ENCODE measurements around the gene BARHL1. TPM values are rescaled to one million over a fixed set of nuclear protein-coding genes. Genes with fewer than 3 reads are reported as not detected.

The BARHL1 gene
- total and polyA plus RNA-seq, 2 donors (not counting 3 experiments of a cell fraction or from before 2014, with no cell fraction given) = not detected

GRCh38 chr9:132590318-132591182 is 8.1 kb downstream of the BARHL1 start:
- Histone ChIP-seq H3K79me2 (ENCODE audit: control insufficient read depth, insufficient read depth, low read length) (no peaks in the 10 kb centered on the region), H3K36me3 (ENCODE audit: control insufficient read depth in 2 of 2, extremely low read depth in 1 of 2, insufficient read depth in 2 of 2, low read length in 2 of 2) (peaks cover 0 to 5% of the 10 kb centered on the region in 2 experiments), H3K9ac (replicated peaks; ENCODE audit: extremely low read depth, insufficient read depth, low read length) (no peak overlapping the region), H3K9me3 (replicated peaks; ENCODE audit: control insufficient read depth, insufficient read depth, low read length) (no peaks in the 10 kb centered on the region), H3K4me1 (ENCODE audit: control insufficient read depth, extremely low read depth, insufficient read depth, low read length) (no peaks in the 10 kb centered on the region), H3K4me3 (replicated peaks in 1 of 3; ENCODE audit: insufficient read depth in 1 of 3, low read depth in 1 of 3, low read length in 3 of 3) (no peak overlapping the region), H3K27ac (ENCODE audit: insufficient read depth, low read depth, low read length) (no peak overlapping the region), H3K4me2 (ENCODE audit: insufficient read depth, low read length) (no peak overlapping the region), H3K27me3 (ENCODE audit: control insufficient read depth in 2 of 2, insufficient read depth in 2 of 2, low read length in 2 of 2) (peaks cover 63 to 67% of the 10 kb centered on the region in 2 experiments), H2AFZ (ENCODE audit: low read depth, low read length) (no peak overlapping the region), H3K9me1 (replicated peaks; ENCODE audit: control insufficient read depth, extremely low read depth, insufficient read depth, low read length) (no peaks in the 10 kb centered on the region), H4K20me1 (replicated peaks; ENCODE audit: control insufficient read depth, extremely low read depth, insufficient read depth, low read length) (no peaks in the 10 kb centered on the region)
- intact Hi-C loops (cut with micrococcal nuclease) = no loop called here
- ChIA-PET CTCF (interaction anchor here (2.1 kb wide), 1 partner anchor 84 kb away, joined by 4 read pairs; no protein-coding TSS in a partner anchor), POLR2A (no interaction called here)
- TF ChIP-seq GATA2 (IDR thresholded peaks at IDR 0.05; ENCODE audit: insufficient read depth, insufficient read length, low read depth, low read length) (no peak), EZH2 (IDR thresholded peaks at IDR 0.05; ENCODE audit: borderline replicate concordance, low read depth, low read length, severe bottlenecking) (peak; percentile 90)
- dilution Hi-C loops (cut with MboI; ENCODE audit: extremely low pct_ligation_motif_present, low sequenced_read_pairs) = no loop called here
- DNase-seq (ENCODE audit: low read depth, low spot score) (no peak), FAIRE-seq (no peak)
- no TSS peak for BruUV-seq (replicated peaks)

GRCh38 chr9:132591244-132591643 is 8.8 kb downstream of the BARHL1 start:
- no peak overlapping the region for H3K27ac ChIP-seq (ENCODE audit: insufficient read depth, low read depth, low read length)
- H3K9me3 ChIP-seq (replicated peaks; ENCODE audit: control insufficient read depth, insufficient read depth, low read length) = no peaks in the 10 kb centered on the region
- H3K4me1 ChIP-seq (ENCODE audit: control insufficient read depth, extremely low read depth, insufficient read depth, low read length) = no peaks in the 10 kb centered on the region
- H3K9ac ChIP-seq (replicated peaks; ENCODE audit: extremely low read depth, insufficient read depth, low read length) = no peak overlapping the region
- DNase-seq (ENCODE audit: low read depth, low spot score) (no peak), FAIRE-seq (no peak)
- no peaks in the 10 kb centered on the region for H4K20me1 ChIP-seq (replicated peaks; ENCODE audit: control insufficient read depth, extremely low read depth, insufficient read depth, low read length)
- BruUV-seq (replicated peaks) = no TSS peak
- H2AFZ ChIP-seq (ENCODE audit: low read depth, low read length) = no peak overlapping the region
- no peak for TF ChIP-seq MAX (IDR thresholded peaks at IDR 0.05; ENCODE audit: insufficient read depth, insufficient read length)
- TF ChIP-seq FOS (IDR thresholded peaks at IDR 0.05; ENCODE audit: borderline replicate concordance, insufficient read depth, low read length) = no peak
- TF ChIP-seq JUN (IDR thresholded peaks at IDR 0.05; ENCODE audit: borderline replicate concordance, insufficient read depth, insufficient read length, low read depth) = no peak
- TF ChIP-seq MYC (IDR thresholded peaks at IDR 0.05; ENCODE audit: low read depth, low read length) = no peak
- TF ChIP-seq POLR2A (IDR thresholded peaks at IDR 0.05; ENCODE audit: low read depth, low read length) = no peak
- no peak for TF ChIP-seq EZH2 (IDR thresholded peaks at IDR 0.05; ENCODE audit: borderline replicate concordance, low read depth, low read length, severe bottlenecking)
- no peak for TF ChIP-seq CTCF (IDR thresholded peaks at IDR 0.05; ENCODE audit: extremely low read depth in 1 of 2, insufficient read depth in 1 of 2, low read depth in 1 of 2, low read length in 2 of 2)
- no peak for TF ChIP-seq GATA2 (IDR thresholded peaks at IDR 0.05; ENCODE audit: insufficient read depth, insufficient read length, low read depth, low read length)
- TF ChIP-seq POLR2AphosphoS5 (IDR thresholded peaks at IDR 0.05; ENCODE audit: insufficient read depth, low read depth, low read length) = no peak
- H3K9me1 ChIP-seq (replicated peaks; ENCODE audit: control insufficient read depth, extremely low read depth, insufficient read depth, low read length) = no peaks in the 10 kb centered on the region
- CTCF ChIA-PET = interaction anchor here (2.1 kb wide), 1 partner anchor 84 kb away, joined by 4 read pairs; no protein-coding TSS in a partner anchor
- POLR2A ChIA-PET = no interaction called here
- dilution Hi-C loops (cut with MboI; ENCODE audit: extremely low pct_ligation_motif_present, low sequenced_read_pairs) (no loop called here), intact Hi-C loops (cut with micrococcal nuclease) (no loop called here)
- no peaks in the 10 kb centered on the region for H3K79me2 ChIP-seq (ENCODE audit: control insufficient read depth, insufficient read depth, low read length)
- peaks cover 56 to 60% of the 10 kb centered on the region in 2 experiments for H3K27me3 ChIP-seq (ENCODE audit: control insufficient read depth in 2 of 2, insufficient read depth in 2 of 2, low read length in 2 of 2)
- H3K4me3 ChIP-seq (replicated peaks in 1 of 3; ENCODE audit: insufficient read depth in 1 of 3, low read depth in 1 of 3, low read length in 3 of 3) = no peak overlapping the region
- peaks cover 0 to 5% of the 10 kb centered on the region in 2 experiments for H3K36me3 ChIP-seq (ENCODE audit: control insufficient read depth in 2 of 2, extremely low read depth in 1 of 2, insufficient read depth in 2 of 2, low read length in 2 of 2)
- no peak overlapping the region for H3K4me2 ChIP-seq (ENCODE audit: insufficient read depth, low read length)

Measured in endothelial cell of umbilical vein (primary cell).